OCI-LY7 (cell line): ENCODE measurements around the gene RNASE4.
"Not testable (repeated sequence)": the region's sequence is repeated elsewhere in the genome, so short reads cannot be mapped to it uniquely, and the experiment has no call there.

ENCODE experiments used
- CTCF ChIP-seq: fragments of 200-600 bp; sonication (generic); conservative IDR thresholded peaks from 2 replicates; pipeline ENCODE4 v1.5.1; 2014; ENCODE audit warnings: mild to moderate bottlenecking, antibody characterized with exemption, low read length, moderate library complexity, mixed read lengths
- EZH2phosphoT487 ChIP-seq: fragments of 200-600 bp; sonication (generic); IDR thresholded peaks from 2 replicates; pipeline ENCODE4 v1.6.1; 2018; ENCODE audit warnings: low read depth, borderline replicate concordance, mild to moderate bottlenecking, mixed run types, antibody characterized with exemption, low read length, moderate library complexity, mixed read lengths

GRCh38 chr14:20738292-20738691 lies 53.9 kb downstream of the RNASE4 start:
- not testable (repeated sequence) for TF ChIP-seq CTCF, EZH2phosphoT487
